GM19035 (cell line): ENCODE data around the gene EIF3I.

Experiments
- ATAC-seq: cut with Tn5 transposase; IDR thresholded peaks from one replicate; pipeline ENCODE4 v1.9.1; 2021; ENCODE audit not compliant: unreplicated experiment

The EIF3I gene

DNA sequence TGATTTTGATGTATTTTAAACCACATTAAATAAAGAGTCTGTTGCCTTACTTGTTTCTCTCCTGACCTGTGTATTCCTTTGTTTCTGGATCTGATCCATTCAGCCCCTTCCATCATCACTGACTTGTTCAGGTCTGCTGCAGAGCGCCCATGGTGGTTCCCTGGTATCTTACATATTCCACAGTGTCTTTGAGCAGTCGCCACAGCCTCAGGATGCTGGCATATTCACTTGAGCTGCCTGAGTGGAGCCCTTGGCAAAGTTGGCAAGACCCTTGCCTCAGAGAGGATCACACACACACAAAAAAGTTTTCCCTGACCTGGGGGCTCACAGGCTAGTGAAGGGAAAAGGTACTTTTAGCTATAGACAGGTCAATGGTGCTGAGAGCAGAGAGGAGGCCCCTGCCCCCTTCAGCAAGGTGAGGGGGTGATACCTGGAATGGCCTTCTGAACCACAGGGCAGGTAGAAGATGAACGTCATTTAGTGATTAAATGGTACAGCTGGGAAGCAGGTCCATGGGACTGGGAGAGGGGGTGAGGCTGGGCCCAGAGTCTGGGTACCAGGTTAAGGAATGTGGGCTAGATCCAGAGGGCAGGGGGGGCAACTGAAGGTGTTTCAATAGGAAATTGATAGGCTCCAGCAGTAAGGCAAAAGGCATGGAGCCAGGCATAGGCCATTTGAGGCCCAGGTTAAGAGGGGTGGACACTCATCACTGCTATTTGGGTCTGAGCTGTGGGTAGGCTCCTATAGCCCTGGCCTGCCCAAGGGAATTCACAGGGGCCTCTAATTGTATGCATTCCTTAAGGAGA lies 23.8 kb upstream of the EIF3I start:
- no peak for ATAC-seq

- ATAC-seq: no peak
Measured at GRCh38 chr1:32199043-32199716, 23.0 kb upstream of the EIF3I start.

DNA sequence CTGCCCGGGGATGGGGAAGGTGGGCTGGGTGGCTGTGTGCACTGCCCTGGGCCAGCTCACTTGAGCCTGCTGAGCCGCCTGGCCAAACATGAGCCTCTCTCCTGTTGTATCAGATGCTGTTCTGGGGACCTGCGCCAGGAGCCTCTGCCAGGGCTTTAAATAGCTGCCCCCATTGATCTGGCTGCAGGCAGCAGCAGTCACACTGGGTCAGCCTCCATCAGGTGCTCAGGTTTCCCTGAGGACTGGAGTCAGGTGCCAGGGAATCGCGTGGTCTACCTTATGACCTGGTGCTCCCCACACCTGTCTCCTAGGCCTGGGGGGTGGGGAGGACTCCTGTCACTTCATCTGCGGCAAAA lies 22.5 kb upstream of the EIF3I start:
- no peak for ATAC-seq

DNA sequence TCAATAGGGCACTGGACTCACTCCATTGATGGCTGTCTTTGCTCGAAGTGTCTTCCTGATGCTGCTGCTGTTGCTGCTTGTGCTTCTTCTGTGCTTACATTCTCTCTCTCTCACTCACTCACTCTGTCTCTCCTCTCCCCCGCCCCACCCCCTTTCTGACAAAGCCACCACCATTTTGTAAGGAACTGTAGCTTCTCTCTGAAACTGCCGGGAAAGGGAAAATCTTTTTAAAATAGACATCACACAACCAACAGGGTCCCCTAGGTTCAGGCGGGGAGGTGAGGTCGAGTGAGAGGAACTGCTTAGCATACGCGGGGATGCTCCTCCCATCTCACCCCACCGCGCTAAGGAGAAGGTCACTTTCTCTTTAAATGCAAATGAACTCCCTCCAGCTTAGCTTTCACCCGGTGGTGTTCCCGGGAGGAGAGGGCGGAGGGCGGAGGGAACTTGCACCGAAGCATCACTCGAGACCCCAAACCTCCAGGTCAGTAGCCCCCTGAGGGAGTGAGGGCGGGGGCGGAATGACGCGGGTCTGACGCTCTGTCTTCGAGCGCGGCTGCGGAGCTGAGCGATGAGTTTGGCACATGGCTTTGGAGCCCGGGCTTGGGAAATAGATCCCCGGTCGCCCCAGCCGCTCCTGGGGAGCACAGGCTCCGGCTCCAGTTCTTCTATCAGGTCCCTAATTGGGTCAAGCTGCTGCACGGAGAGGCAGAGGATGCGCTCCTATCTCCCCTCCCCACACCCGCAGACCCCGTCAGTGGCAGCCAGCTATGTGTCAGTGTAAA lies 21.8 kb upstream of the EIF3I start, which contains the start of gene CCDC28B:
Gene CCDC28B, plus strand, starts transcription at position 370 of the 785 bp plus-strand sequence. CDS start 1,341 bp downstream, outside the sequence.
- ATAC-seq: no peak

DNA sequence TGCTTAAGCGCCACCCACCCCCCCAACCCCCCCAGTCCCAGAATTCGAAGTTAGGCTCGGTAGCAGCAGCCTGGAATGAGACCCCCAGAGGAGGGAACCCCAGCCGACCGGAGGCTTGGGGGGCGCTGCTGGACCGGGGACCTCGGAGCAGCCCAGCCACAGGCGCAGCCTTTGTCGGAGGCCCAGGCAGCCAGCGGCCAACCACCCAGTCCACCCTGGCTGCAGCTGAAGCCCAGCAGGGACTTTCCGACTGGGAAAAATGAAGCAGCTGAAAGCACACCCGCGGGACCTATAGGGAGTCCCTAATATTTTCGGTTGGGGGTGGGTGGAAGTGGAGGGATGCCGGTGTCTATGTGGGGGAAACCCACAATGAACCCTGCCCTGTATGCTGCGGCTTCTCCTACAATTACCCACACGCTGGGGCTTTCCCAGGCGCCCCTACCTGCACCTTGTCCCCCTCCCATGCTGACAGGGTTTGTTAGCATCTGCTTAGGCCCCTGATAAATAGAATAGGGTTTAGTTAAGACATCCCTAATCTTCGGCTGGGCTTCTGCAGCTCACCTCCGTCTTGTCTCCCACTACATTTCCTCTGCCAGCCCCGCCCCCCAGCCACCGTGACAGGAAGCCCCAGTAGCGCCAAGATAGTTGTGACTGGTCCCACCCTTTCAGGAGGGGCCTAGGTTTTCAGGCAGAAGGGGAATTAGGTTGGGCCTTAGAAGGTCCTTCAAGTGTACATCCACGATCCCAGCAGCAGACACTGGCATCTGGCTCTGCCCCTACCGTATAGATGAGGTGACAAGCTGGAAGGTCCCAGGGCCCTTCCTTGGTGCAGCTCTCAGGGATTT lies 21.0 kb upstream of the EIF3I start:
- no peak for ATAC-seq

GRCh38 chr1:32204943-32205361 lies 17.3 kb upstream of the EIF3I start:
- no peak for ATAC-seq

DNA sequence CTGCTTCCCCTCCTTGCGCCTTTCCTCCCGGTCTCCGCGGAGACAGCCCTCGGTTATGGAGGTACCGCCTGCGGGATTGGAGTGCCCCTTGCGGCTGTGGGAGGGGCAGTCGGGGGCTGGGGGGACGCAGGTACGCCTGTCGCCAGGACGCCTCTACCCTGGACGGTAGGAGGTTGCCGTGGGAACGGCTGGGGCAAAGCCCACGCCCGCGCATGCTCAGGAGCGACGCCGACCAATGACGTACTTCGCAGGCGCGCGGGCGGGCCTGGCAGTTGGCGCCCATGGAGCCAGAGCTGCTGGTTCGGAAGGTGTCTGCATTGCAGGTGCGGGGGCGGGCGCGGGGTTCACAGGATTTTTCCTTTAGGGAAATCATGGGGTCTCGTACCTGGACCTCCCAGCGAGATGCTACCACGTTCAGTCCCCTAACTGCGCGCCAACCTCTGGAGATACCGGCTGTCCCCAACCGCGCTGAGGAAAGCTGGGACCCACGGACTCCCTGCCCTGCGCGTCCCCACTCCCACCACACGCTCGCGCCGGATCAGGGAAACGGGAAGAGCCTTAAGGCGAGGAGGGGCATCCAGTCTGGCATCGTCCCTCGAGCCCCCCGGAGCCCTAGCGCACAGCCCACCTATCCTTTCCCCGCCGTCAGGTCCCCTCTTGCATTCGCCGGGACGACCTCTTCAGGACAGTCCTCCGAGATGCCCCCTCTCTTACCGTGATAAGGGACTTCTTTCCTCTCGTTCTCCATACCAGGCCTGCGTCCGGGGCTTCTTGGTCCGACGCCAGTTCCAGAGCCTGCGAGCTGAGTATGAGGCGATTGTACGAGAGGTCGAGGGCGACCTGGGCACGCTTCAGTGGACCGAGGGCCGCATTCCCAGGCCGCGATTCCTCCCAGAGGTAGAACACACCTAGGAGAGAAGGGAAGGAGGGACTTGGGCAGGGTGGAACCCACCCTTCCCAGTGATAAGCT lies 16.5 kb upstream of the EIF3I start, which contains the start of gene IQCC:
Gene IQCC, plus strand, starts transcription at position 271 of the 970 bp plus-strand sequence. Its CDS starts 11 bp downstream, at position 282.
- ATAC-seq: peak; percentile 45

- ATAC-seq: no peak
Measured at GRCh38 chr1:32208469-32208868, 13.7 kb upstream of the EIF3I start.

DNA sequence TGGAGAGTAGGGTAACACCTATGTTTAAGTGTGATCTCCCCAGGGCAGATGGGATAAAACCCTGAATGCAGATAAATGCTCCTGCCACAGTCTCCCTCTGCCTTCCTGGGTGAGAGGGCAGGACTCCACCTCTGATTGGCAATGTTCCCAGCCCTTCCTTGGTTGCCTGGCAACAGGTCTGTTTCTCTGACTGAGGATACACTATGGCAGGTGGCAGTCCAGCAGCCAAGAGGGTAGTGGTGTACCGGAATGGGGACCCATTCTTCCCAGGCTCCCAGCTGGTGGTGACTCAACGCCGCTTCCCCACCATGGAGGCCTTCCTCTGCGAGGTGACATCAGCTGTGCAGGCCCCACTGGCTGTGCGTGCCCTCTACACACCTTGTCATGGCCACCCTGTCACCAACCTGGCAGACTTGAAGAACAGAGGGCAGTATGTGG lies 13.3 kb upstream of the EIF3I start, which contains the start of gene DCDC2B:
Gene DCDC2B, plus strand, starts transcription at position 199 of the 438 bp plus-strand sequence. Its CDS starts 5 bp downstream, at position 204.
- ATAC-seq: no peak

GRCh38 chr1:32215629-32216480 lies 6.4 kb upstream of the EIF3I start:
- ATAC-seq: no peak

- ATAC-seq: no peak
Measured at GRCh38 chr1:32216566-32216965, 5.6 kb upstream of the EIF3I start.

DNA sequence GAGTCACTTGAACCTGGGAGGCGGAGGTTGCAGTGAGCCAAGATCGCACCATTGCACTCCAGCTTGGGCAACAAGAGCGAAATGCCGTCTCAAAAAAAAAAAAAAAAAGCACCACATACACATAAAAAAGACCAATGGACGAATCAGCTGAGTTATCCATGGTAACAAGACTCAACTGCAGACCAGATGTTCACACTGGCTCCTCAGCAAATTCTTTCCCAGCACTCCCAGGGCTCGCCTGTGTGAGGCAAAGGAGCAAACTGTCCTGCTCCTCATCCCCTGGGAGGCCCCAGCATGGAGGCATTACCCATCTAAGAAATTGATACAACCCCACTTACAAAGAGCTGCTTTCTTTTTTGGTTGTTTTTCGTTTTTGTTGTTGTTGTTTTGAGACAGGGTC lies 3.2 kb upstream of the EIF3I start:
- ATAC-seq: no peak

DNA sequence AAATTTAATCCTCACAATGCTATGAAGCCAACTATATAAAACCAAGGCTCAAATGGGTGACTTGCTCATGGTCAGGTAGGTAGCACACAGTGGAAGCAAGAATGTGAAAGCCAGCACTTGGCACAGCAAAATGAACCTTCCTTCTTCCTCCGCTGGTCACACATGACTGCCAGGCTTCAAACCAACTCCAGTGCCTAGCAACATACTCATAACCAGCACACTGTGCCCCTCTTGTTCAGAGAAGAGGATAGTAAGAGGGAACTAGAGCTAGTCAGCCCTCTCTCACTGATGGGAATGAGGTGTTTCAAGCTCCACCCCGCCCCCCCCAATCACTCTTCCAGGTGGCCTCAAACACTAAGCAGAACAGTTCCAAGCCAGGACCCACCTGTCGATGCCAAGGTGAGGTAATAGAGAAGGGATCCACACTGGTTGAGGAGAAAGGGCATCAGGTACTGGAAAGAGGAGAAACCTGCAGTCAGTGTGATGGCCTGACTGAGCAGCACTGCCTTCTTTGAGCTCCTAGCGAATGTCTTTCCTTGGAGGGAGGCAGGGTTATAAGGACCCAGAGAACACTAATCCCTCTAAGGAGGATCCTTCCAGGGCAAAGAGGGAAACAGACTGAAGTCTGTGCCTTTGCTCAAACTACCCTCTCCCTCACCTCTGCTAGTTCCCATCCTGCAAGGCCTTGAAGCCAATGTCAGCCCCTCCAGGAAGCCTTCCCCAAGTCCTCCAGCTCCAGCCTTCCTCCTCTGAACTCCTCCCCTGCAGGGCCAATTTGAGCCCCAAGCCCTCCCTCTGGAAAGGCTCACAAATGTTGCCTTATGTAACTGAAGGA lies 1.2 kb upstream of the EIF3I start:
- no peak for ATAC-seq

GRCh38 chr1:32221581-32221979 lies 627 bp upstream of the EIF3I start:
- ATAC-seq: no peak

DNA sequence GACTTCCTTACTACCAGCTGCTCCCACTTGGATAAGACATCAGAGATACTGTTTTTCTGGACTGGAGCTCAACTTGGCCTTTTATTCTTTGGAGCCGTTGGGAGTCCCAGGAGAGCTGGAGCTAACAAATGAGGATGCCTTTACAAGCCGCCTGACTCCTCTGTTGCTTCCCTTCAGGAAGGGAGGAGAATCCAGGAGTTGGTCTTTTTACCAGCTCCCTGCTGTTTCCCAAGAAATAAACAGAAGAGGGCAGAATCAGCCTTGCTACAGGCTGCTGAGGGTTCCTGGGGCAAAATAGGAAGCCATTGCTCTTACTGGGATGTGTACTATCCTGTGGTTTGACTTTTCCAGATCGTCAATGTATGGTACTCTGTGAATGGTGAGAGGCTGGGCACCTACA lies 1.5 kb downstream of the EIF3I start:
- ATAC-seq: no peak

- ATAC-seq: no peak
Measured at GRCh38 chr1:32224285-32224684, 2.1 kb downstream of the EIF3I start.

DNA sequence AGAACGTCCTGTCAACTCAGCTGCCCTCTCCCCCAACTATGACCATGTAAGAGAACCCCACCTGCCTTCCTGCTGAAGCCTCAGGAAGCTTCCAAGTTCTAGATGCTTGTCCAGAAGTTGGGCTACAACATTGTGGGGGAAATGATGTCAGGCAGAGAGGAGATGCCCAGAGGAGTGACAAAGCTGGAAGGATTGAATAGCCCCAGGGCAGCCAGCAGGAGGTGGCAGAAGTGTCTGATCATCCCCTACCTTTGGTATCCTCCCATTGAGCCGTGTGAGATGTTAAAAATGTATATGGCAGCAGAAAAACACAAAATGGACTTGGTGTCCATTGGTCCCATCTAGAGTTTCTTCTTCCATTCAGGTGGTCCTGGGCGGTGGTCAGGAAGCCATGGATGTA lies 6.6 kb downstream of the EIF3I start:
- ATAC-seq: no peak
